Activated CD8-positive, alpha-beta T cell treated with anti-CD3 and anti-CD28 coated beads for 36 hours (primary cell): Measurements from ENCODE around the gene PAPPA2. TPM values are rescaled to one million over a fixed set of nuclear protein-coding genes. Genes with fewer than 3 reads are reported as not detected.

ENCODE experiments used
- ATAC-seq: fragments of 200-7000 bp; cut with Tn5 transposase; one replicate; pipeline ENCODE4 v1.10.0; 2021; ENCODE audit warnings: mild to moderate bottlenecking, moderate library complexity
- CTCF ChIA-PET: fragments of 350-600 bp; sonication (Branson Sonifier 250); formaldehyde crosslinking; loops from one replicate; lab custom pipeline; 2021; ENCODE audit warnings: antibody characterized with exemption; lab: Charles Lee
- POLR2A ChIA-PET: fragments of 350-600 bp; sonication (Branson Sonifier 250); formaldehyde crosslinking; loops from one replicate; lab custom pipeline; 2021; ENCODE audit warnings: antibody characterized with exemption; lab: Charles Lee
- DNase-seq: peaks from one replicate; pipeline ENCODE4 v3.0.0-alpha.2; 2020
- H3K27ac Mint-ChIP-seq: one replicate; pipeline ENCODE4 v1.8.0; 2021; ENCODE audit warnings: mild to moderate bottlenecking, mixed read lengths
- H3K27me3 Mint-ChIP-seq: one replicate; pipeline ENCODE4 v1.8.0; 2021; ENCODE audit warnings: mixed read lengths
- H3K36me3 Mint-ChIP-seq: one replicate; pipeline ENCODE4 v1.8.0; 2021; ENCODE audit warnings: low read depth, mixed read lengths
- H3K4me1 Mint-ChIP-seq: one replicate; pipeline ENCODE4 v1.8.0; 2021; ENCODE audit warnings: low read depth, mixed read lengths
- H3K4me3 Mint-ChIP-seq: one replicate; pipeline ENCODE4 v1.8.0; 2021; ENCODE audit warnings: mild to moderate bottlenecking, moderate library complexity, mixed read lengths
- H3K9me3 Mint-ChIP-seq: one replicate; pipeline ENCODE4 v1.8.0; 2021; ENCODE audit warnings: mixed read lengths
- intact Hi-C: fragments of 100-400 bp; cut with micrococcal nuclease; formaldehyde crosslinking; loops from one replicate; pipeline ENCODE4 v1.10.0; 2022
- total RNA-seq, 2 experiments: library from RNA; stranded (reverse); gene quantifications; one replicate each; pipeline ENCODE4 v1.2.3, GENCODE V29; 2021
- TF ChIP-seq, protein P1 (sequence below): fragments of 200-600 bp; IDR thresholded peaks from one replicate; pipeline ENCODE4 v1.8.0; 2022; ENCODE audit warnings: antibody characterized with exemption, mild to moderate bottlenecking

PAPPA2 gene
- total RNA-seq, 2 experiments from 2014 or later: 0.07 to 0.13 TPM

DNA sequence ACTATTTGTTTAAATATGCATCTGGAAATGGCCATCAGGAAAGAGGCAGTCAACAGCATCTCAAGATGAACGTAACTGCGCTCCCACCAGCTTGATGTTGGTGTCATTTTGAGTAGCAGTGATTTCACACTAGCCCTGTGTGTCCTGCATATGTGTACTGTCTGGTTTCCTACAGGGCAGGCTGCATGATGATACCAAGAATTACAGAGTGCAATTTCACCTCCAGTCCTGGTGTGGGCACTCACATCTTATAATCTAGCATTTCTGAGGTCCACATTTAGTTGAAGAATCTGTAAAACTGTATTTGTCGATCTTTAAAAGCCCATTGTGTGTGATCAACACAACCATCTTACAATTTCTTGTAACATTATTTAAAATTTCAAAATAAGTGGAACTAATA lies 336.4 kb downstream of the PAPPA2 start:
- TF ChIP-seq, protein P1, sequence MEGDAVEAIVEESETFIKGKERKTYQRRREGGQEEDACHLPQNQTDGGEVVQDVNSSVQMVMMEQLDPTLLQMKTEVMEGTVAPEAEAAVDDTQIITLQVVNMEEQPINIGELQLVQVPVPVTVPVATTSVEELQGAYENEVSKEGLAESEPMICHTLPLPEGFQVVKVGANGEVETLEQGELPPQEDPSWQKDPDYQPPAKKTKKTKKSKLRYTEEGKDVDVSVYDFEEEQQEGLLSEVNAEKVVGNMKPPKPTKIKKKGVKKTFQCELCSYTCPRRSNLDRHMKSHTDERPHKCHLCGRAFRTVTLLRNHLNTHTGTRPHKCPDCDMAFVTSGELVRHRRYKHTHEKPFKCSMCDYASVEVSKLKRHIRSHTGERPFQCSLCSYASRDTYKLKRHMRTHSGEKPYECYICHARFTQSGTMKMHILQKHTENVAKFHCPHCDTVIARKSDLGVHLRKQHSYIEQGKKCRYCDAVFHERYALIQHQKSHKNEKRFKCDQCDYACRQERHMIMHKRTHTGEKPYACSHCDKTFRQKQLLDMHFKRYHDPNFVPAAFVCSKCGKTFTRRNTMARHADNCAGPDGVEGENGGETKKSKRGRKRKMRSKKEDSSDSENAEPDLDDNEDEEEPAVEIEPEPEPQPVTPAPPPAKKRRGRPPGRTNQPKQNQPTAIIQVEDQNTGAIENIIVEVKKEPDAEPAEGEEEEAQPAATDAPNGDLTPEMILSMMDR: no peak
- CTCF ChIA-PET: no interaction called here
- Mint-ChIP-seq H3K36me3 (no peaks in the 10 kb centered on the region), H3K9me3 (no peaks in the 10 kb centered on the region), H3K27ac (no peak overlapping the region), H3K4me1 (no peaks in the 10 kb centered on the region), H3K4me3 (no peak overlapping the region), H3K27me3 (no peaks in the 10 kb centered on the region)
- intact Hi-C loops: no loop called here
- POLR2A ChIA-PET: no interaction called here
- no peak for ATAC-seq
- DNase-seq: no peak

DNA sequence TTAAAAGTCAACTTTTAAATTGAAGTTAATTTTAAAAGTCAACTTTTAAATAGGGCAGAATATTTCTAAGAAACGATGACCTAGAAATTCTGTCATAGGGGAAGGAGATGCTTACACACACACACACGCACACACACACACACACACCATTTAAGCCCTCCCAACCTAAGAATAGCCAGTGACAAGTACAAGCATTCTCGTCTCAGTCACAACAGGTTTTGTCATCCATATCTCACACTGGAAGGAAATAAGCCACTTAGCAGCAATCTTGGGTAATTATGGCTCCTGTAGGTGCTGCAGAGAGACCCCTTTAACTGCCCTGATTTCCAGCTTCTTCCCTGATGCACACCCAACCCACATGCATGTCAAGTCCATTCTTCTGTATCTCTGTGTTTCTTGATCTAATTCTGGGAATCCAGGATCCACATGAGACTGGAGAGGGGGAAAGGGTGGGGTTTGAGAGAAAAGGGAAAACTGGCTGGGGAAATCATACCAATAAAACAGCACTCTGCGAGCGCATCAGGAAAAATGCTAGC lies 338.1 kb downstream of the PAPPA2 start:
- CTCF ChIA-PET: no interaction called here
- ATAC-seq (no peak), DNase-seq (no peak)
- no peaks in the 10 kb centered on the region for H3K36me3 Mint-ChIP-seq
- TF ChIP-seq, protein P1: no peak
- no peak overlapping the region for H3K27ac Mint-ChIP-seq
- H3K4me1 Mint-ChIP-seq: no peaks in the 10 kb centered on the region
- POLR2A ChIA-PET: interaction anchor here (0.7 kb wide), 1 partner anchor 54 kb away, joined by 3 read pairs; no protein-coding TSS in a partner anchor
- peaks cover 2% of the 10 kb centered on the region for H3K9me3 Mint-ChIP-seq
- no peaks in the 10 kb centered on the region for H3K27me3 Mint-ChIP-seq
- intact Hi-C loops: no loop called here
- no peak overlapping the region for H3K4me3 Mint-ChIP-seq

DNA sequence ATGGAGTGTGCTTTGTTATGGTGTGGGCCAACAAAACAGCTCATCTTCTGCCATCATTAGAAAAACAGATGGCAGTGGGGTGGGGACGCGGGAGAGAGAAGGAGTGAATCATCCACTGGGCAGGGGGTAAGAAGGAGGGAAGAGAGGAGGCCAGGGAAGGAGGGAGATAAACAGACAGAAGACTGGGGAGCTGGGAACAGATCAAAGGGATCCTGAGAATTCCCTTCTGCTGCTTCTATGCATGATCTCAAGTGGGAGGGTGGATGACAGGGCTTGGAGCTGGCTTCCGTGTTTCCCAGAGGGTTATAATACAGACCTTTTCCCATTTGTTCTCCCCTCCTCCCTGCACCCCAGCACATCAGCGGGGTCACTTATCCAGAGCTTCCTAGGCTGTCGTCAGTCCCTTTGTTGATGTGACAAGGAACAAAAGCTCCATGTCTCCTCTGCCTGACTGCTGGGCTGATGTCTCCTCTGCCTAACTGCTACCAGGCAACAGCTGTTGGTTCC lies 338.6 kb downstream of the PAPPA2 start:
- Mint-ChIP-seq H3K27ac (no peak overlapping the region), H3K27me3 (no peaks in the 10 kb centered on the region), H3K36me3 (no peaks in the 10 kb centered on the region), H3K4me3 (no peak overlapping the region), H3K4me1 (no peaks in the 10 kb centered on the region), H3K9me3 (peaks cover 2% of the 10 kb centered on the region)
- ChIA-PET CTCF (no interaction called here), POLR2A (interaction anchor here (0.7 kb wide), 1 partner anchor 54 kb away, joined by 3 read pairs; no protein-coding TSS in a partner anchor)
- ATAC-seq: no peak
- TF ChIP-seq, protein P1: no peak
- no peak for DNase-seq
- intact Hi-C loops: no loop called here

DNA sequence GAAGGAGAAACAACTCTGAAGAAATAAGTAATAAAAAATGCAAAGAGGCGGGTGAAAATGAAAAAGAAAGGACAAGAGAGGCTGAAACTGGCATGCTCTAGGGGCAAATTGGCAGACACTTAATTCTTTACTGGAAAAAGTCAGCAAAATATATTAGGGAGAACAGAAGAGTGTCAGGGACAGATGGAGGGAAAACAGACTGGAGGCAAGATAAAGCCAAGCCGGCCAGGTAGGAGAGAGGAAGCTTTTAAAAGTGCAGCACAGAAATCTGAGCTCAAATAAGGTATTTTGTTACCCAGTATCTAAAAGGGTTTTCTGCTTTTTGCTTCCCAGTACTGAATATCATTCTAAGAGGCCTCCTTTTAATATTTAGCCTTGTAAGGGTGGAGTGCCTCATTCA lies 339.3 kb downstream of the PAPPA2 start:
- Mint-ChIP-seq H3K9me3 (peaks cover 2% of the 10 kb centered on the region), H3K36me3 (no peaks in the 10 kb centered on the region), H3K4me3 (no peak overlapping the region), H3K27me3 (no peaks in the 10 kb centered on the region), H3K27ac (no peak overlapping the region), H3K4me1 (no peaks in the 10 kb centered on the region)
- ATAC-seq (no peak), DNase-seq (no peak)
- CTCF ChIA-PET: no interaction called here
- intact Hi-C loops: no loop called here
- TF ChIP-seq, protein P1: no peak
- POLR2A ChIA-PET: no interaction called here

DNA sequence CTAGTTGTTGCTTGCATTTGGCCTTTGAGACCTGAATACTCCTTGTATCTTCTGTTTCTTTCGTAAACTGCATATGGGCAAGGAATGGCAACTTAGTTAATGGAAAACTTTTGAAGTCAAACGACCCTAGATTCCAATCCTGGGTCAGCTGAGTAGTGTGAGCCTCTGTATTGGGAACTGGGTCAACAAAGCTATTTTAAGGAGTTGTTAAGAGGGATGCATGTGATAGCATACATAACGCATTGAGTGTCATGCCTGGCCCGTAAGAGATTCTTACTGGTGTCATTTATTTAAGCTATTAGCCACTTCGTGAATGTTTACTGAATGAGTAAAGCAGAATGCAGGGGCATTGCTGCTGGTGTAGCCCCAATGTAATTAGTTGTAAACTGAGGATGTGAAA lies 340.1 kb downstream of the PAPPA2 start:
- Mint-ChIP-seq H3K36me3 (no peaks in the 10 kb centered on the region), H3K4me1 (no peaks in the 10 kb centered on the region), H3K27ac (no peak overlapping the region), H3K4me3 (no peak overlapping the region), H3K9me3 (peaks cover 2% of the 10 kb centered on the region), H3K27me3 (no peaks in the 10 kb centered on the region)
- POLR2A ChIA-PET: no interaction called here
- DNase-seq (no peak), ATAC-seq (no peak)
- TF ChIP-seq, protein P1: no peak
- intact Hi-C loops: no loop called here
- CTCF ChIA-PET: no interaction called here
